Measurements from ENCODE around the gene LPAR1.

Gene LPAR1

DNA sequence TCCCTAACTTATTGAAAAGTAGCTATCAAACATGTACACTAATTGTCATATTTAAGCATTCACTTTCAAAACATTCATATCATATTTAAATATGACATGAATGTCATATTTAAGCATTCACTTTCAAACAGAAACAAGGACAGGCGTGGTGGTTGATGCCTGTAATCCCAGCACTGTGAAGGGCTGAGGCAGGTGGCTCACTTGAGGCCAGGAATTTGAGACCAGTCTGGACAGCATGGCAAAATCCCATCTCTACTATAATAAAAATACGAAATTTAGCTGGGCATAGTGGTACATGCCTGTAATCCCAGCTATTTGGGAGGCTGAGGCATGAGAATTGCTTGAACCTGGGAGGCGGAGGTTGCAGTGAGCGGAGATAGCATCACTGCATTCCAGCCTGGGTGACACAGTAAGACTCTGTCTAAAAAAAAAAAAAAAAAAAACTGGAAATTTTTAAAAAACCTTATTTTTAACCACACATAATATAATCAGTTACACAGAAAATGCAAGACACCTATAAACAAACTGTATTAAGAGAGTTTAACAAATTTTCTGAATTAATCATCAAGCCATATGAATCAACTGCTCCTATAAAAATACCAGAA, 88.1 kb downstream of the LPAR1 start:
- DNase-seq: no peak

GRCh38 chr9:110949081-110949480, 89.2 kb downstream of the LPAR1 start:
- DNase-seq: no peak

GRCh38 chr9:110947491-110948044, 90.7 kb downstream of the LPAR1 start:
- peak in 1 of 2 experiments; percentile 11 for DNase-seq

- DNase-seq: no peak
Observed at GRCh38 chr9:110942522-110942921, 95.7 kb downstream of the LPAR1 start.

- DNase-seq: no peak
Observed at GRCh38 chr9:110940951-110941557, 97.2 kb downstream of the LPAR1 start.

- DNase-seq: no peak
Observed at GRCh38 chr9:110939573-110939972, 98.7 kb downstream of the LPAR1 start.

DNA sequence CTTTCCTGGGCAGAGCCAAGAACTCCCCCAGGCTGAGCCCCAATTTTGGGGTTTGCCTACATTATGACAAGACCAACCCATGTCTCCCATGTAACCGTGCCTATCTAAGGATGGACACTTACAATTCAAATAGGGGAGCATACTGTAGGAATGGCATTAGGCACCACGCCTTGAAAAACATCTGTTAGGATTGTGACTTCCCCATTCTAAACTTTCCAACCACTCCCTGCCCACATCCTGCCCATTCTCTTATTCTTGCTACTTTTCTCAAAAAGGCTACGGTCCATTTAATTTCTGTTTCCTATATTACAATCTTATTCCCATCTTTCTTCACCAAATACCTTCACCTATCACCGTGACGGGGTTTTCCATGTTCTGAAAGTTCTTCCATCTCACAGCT, 99.2 kb downstream of the LPAR1 start:
- no peak for DNase-seq

DNA sequence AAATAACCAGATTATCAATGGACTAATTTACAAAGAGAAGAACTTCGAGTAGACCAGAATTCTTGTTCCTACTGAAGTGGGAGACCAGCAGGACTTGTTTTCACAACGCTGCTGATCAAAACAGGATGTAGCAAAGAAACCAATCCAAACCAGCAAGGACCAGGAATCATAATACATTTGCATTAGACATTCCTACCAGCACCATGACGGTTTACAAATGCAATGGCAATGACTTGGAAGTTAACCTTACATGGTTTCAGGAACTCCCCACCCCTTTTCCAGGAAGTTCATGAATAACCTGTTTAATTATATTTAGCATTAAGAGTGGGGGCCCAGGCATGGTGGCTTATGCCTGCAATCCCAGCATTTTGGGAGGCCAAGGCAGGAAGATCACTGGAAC, 100.0 kb downstream of the LPAR1 start:
- DNase-seq: no peak

GRCh38 chr9:110936719-110937452, 101.4 kb downstream of the LPAR1 start:
- DNase-seq: no peak

DNA sequence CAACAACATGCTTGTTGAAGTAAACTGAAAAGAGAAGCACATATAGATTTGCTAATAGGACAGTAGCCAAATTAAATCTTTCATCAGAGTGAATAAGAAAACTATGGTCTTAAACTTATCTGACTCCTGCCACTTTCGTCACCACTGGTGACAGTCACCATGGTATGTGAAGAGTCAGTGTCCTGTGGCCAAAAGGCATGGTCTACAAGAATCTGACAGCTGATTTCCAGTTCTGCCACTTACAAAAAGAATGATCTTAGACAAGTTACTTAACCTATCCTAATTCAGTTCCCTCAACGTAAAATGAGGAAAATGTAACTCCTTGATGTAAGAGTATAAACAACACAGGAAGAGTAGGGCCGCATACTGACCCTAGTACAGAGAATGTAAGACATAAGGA, 102.0 kb downstream of the LPAR1 start:
- DNase-seq: no peak

GRCh38 chr9:110935829-110936228, 102.4 kb downstream of the LPAR1 start:
- no peak for DNase-seq

DNA sequence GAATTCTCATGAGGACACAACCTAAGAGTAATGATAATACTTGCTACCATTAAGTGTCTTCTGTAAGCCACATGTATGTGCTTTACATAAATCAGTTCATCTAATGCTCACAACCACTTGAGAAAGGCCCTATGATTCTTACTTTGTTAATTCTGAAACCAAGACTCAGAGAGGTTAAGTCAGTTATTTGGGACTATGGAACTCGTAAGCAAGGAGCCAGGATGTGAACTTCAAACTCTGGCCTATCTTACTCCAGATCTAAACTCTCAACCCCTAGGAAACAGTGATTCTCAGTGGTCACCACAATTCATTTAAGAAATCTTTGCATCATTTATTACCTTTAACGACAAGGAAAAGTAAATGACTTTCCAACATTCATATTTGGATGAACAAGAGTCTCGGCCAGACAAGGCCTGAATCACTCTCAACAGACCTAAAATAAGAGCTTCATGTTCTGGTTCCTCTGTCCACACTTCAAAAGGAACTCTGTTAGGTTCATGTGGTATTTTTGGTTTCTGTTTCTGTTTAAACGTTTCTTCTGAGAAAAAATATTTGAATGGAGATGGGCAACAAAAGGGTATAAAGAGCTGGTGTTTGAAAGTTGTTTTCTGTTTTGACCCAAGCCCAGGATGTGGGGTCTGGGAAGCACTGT, 104.8 kb downstream of the LPAR1 start:
- no peak for DNase-seq

DNA sequence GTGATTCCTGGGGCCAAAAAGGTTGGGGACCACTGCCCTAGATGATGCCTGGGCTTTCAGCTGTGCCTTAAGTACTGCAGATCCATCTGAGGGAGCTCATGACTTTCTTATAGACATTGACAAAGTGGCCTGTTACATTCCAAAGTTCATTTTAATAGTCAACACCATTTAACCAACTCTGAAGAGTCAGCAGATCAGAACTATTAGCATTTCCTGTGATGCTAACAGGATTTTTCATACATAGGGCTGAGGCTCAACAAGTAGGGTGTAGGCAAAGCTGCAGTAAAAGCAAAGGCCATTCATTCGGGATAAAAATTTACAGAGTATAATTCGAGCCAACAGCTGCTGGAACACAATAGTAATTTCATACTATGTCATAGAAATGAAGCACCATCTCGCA, 105.4 kb downstream of the LPAR1 start:
- no peak for DNase-seq

GRCh38 chr9:110928599-110928998, 109.7 kb downstream of the LPAR1 start:
- no peak for DNase-seq

GRCh38 chr9:110926828-110927487, 111.3 kb downstream of the LPAR1 start:
- DNase-seq: no peak

DNA sequence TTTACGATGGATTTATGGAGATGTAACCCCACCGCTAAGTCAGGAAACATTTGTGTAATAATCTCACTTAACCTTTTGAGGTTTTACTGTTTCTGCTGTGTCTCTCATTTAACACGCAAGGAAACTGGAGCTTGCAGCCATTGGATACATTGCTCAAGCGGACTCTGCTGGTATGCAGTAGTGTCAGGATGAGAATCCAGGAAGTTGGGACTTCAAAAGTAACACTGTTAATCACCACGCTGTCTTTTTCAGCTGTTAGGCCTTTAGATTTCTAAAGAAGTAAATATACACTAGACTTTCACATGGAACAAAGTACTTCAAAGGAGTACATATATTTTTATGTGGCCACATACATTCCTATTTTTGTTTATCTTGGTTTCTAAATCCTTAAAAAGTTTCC, 114.7 kb downstream of the LPAR1 start:
- DNase-seq: no peak

DNA sequence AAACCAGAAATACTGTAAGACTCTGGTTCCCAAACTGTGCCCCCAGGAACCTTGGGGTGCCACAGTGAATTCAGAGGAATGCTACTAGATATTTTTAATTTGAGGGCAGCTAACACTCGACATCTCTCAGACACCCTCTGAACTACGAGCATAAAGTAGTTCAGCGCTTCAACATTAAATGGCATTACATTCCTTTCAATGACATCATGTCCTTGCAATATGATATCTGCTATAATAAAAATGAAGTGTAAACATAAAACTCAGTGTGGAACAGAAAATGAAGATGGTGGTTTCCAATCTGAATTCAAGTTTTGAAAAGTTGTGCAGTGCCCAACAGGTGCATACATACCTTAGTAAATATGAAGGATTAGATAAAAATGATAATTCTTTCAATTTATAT, 116.1 kb downstream of the LPAR1 start:
- no peak for DNase-seq

DNA sequence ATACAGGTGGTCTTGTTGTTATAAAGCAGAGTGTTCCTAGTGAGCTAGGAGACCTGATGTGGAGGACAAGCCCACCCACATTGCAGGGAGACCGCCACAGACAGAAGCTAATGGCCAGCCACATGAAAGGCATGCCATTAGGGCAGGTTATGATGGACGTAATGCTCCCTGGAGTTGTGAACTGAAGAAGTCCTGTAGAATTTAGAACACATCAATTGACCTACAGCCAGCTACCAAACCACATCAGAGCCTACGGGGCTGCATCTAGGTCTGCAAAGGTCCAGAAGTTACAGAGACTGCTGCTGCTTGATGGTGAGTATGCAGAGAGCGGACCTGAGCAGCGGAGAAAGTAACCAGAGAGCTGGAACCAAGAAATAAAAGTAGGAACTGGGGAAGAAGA, 116.6 kb downstream of the LPAR1 start:
- no peak for DNase-seq

DNA sequence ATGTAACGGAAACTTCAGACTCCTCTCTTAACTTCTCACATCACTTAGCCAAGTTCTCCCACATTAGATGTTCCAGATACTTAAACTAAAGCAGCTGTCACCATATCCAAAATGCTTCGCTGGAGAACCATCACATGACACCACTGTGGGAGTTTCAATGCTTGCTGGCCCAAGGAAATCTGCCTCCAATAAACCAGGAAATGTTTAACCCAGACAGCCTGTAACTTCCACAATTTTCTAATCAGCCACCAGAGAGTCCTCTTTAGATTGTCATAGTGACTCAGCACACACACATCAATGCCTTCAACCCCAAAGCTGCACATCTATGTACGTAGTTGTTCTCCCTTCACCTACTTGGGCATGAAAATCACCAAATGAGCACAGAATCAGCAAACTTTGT, 118.7 kb downstream of the LPAR1 start:
- DNase-seq: no peak

- DNase-seq: no peak
Observed at GRCh38 chr9:110919050-110919435, 119.2 kb downstream of the LPAR1 start.

DNA sequence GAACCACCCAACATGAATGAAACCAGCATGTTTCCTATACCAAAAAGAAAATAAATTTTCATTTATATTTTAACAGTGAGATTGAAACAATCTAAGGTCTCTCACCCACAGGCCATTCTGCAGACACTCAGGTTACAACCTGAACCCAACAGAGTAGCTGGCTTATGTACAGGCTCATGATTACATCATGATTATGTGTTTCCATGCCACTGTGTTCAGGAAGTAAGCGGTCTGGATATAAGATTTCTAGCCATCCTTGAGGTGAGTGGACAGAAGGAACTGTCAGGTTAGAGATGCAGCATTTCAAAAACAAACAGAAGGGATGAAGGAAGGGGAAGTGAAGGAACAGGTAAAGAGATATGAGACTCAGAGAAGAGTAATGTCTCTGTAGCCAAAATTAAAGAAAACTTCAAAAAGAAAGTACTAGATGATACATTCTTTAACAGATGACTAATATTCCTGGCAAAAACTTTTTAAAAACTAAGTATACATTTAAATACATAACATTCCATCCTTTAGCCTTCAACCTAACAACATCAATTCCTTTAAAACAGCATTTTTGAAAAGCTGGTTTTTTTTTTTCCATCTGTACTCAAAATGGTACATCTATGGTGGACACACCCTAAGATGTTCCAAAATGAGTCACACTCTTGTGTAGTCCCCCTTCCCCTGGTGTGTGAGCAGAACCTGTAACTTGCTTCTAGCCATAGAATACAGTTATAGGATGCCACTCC, 119.8 kb downstream of the LPAR1 start:
- DNase-seq: no peak

- DNase-seq: no peak
Observed at GRCh38 chr9:110916403-110916802, 121.9 kb downstream of the LPAR1 start.

All from NCI-H446 (cell line).